HG03342 (cell line): ENCODE results near the gene FRAT1.
A peak's percentile ranks its signal among the peaks of the same experiment; 100 is the strongest.

Source experiments
- ATAC-seq: cut with Tn5 transposase; IDR thresholded peaks from one replicate; pipeline ENCODE4 v1.9.1; 2021; ENCODE audit warnings: mild to moderate bottlenecking, moderate library complexity; ENCODE audit not compliant: unreplicated experiment

Gene FRAT1

DNA sequence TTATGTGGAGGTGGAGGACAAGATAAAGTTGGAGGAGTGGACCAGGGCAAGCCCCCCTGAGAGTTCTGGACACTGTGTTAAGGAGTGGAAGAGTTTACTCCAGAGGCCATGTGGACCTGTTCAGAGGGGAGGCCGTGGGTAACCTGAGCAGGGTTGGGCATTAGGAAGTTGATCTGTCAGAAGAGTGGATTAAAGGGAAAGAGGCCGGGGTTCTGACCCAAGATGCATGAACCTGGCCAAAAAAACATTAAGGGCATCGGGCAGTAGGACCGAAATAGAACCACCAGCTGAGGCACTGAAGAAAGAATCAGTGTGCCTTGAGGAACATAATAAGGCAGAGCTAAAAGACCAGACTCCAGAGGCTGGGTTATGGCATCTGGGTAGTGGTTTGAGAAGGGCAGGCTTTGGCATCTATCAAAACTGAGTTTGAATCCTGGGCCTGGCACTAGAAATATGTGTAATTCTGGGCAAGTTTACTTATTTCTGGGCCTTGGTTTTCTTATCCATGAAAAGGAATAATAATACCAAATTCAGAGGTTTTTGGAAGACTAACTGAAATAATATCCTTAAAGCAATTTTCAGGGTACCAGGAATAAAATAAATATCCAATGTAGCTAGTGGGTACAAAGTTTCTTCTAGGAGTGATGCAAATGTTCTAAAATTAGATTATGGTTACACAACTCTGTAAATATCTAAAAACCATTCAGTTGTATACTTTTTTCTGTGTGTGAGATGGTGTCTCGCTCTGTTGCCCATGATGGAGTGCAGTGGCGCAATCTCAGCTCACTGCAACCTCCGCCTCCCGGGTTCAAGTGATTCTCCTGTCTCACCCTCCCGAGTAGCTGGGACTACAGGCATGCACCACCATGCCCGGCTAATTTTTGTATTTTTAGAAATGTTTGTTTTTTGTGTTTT is 10.9 kb upstream of the FRAT1 start:
- ATAC-seq: no peak

DNA sequence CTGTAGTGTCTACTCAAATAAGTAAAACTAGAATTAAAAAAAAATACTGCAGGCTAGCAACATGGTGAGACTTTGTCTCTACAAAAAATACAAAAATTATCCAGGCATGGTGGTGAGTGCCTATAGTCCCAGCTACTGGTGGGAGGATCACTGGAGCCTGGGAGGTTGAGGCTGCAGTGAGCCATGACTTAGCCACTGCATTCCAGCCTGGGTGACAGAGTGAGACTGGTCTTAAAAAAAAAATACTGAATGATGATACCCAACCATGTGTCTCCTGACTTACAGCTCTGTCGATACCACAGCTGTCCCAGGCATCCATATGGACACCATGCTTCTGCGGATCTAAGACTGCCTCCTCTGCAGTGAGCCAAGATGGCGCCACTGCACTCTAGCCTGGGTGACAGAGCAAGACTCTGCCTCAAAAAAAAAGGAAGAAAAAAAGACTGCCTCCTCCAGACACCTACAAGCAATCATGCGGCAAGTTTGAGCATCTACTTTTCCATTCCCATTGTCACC is 7.9 kb upstream of the FRAT1 start:
- no peak for ATAC-seq

DNA sequence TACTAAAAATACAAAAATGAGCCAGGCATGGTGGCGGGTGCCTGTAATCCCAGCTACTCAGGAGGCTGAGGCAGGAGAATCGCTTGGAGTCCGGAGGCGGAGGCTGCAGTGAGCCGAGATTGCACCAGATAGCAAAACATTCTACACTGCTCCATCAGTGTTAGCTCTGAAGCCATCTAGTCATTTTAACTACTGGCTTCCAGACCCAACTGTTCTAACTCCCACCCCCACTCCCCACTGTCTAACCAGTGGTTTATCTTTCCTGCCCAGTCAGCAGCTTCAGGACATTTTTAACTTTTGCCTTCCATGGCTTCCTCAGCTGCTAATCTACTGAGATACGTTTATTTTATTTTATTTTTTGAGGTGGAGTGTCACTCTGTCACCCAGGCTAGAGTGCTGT is 6.2 kb upstream of the FRAT1 start:
- ATAC-seq: no peak

DNA sequence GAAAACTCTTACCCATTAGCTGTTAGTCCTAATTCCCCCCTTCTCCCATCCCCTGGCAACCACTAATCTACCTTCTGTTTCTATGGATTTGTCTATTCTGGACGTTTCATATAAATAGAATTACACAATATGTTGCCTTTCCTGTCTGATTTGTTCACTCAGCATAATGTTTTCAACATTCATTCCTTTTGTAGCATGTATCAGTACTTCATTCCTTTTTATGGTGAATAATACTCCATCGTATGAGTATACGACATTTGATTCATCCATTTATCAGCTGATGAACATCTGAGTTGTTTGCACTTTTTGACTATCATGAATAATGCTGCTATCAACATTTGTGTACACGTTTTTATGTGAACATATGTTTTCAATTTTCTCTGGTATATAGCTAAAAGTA is 4.4 kb upstream of the FRAT1 start:
- ATAC-seq: no peak

DNA sequence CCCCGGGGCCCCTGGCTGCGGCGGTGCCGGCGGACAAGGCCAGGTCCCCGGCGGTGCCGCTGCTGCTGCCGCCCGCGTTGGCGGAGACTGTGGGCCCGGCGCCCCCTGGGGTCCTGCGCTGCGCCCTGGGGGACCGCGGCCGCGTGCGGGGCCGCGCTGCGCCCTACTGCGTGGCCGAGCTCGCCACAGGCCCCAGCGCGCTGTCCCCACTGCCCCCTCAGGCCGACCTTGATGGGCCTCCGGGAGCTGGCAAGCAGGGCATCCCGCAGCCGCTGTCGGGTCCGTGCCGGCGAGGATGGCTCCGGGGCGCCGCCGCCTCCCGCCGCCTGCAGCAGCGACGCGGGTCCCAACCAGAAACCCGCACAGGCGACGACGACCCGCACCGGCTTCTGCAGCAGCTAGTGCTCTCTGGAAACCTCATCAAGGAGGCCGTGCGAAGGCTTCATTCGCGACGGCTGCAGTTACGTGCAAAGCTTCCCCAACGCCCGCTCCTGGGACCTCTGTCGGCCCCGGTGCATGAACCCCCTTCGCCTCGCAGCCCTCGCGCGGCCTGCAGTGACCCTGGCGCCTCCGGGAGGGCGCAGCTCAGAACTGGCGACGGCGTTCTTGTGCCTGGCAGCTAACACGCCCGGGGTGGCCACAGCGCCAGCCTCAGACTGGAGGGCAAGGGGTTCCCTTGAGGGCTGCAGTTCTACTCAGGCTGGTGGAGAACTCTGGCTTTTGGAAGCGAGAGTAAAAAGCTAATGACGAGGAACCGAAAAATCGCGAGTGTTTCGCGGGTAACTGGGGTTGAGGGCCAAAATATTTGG is 804 bp downstream of the FRAT1 start:
- ATAC-seq: peak; percentile 33

DNA sequence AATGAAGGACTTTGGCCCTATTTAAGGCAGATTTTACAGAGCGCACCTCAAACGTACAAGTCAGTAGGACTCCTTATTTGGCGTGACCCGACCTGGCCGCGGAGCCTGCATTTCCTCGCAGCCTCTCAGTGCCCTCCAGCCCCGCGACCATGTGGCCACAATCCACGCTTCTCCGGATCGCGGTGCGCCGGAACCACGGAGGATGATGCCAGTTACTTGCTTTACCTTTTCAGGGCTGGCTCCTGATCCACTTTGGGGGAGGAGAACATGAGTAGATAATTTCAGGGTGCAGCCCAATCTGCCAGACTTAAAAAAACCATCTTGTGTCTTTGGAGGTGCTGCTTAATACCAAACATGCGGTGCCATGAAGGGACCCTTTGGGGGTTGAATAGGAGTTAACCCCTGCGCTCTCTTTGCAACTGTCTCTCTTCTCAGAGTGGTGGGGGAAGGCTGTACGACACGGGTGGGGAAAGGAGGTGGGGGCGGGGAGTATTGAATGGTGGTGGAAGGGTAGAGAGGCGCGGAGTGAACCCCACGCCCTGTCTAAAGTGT is 1.5 kb downstream of the FRAT1 start:
- ATAC-seq: no peak

DNA sequence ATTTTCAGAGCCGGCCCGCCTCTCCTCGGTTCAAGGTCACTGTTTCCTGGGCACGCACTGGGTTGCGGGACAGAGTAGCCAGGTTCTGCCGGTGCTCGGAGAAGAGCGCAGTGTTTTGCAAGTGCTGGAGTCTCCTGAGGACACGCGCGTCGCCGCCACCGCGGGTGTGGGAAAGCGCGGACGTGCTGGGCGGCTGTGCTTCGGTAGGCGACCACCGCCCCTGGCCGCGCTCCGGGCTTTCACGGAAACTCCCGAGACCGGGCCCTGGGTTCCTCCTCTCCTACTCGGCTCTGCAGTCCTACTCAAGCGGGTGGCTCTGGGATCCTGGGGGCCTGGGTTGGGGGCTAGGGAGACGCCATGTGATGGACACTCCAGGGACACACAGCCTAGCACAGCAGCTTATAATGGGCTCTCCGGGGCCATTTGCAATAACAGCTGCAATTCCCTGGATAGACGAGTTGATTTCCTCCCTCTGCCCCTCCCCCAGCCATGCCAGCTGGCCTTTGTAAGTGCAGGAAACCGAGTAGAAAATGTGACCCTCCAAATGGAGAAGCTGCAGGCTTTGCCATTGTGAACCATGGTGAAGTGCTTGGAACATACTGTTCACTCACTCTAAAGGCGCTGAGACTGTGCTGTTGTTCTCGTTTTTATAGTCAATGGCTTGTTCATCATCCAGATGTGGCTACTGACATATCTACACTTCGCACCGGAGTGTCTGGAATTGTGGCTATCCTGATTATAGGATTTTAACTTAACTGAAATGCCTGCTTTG is 2.1 kb downstream of the FRAT1 start:
- no peak for ATAC-seq

DNA sequence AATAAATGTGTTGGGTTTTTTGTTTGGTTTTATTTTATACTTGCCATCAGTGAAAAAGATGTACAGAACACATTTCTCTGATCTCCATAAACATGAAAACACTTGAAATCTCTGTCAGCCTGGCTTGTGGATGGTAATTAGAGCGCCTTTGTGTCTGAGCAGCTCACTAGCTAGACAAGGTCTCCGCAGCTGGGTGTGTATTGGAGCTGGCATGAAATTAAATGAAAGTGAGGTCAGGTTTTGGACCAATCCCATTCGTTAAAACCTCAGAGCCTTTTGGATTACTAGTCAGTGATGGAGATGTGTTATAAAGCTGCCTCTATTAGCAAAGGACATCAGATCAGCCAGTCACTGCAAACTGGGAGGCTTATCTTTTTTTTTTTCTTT is 2.7 kb downstream of the FRAT1 start:
- no peak for ATAC-seq

DNA sequence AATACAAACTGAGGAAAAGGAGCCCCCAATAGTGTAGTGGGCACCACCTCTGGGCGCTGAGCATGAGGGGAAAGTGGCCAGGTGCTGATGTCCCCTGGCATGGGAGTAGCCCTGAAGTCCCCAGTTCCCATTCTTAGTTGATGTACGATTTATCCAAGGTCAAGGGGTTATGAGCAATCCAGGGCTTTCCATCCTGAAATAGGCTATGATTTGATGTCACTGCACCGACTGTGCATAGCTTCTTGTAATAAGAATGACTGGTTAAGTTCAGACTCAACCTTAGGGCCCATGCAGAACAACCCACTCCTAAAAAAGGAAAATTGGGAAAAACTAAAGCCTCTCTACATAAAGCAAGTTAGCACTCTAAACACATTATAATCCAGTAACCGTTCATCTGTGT is 4.4 kb downstream of the FRAT1 start:
- ATAC-seq: no peak

DNA sequence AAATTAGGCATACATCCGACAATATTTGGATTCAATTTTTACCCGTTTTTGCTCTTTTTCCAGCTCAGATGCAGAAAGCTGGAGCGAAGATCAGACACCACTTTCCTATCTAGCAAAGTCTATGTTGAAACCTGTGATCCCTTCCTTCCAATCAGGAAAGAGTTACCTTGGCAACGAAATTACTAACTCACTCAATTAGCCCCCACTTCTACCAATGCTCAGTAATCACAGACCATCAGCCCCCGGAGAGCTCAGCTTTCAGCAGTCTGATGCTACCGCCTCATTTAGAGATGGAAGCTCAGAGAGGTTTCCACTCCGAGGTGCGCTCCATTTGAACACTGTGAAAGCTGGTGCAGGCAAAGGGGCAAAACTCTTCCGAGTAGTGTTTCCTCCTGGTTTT is 6.7 kb downstream of the FRAT1 start:
- ATAC-seq: no peak

DNA sequence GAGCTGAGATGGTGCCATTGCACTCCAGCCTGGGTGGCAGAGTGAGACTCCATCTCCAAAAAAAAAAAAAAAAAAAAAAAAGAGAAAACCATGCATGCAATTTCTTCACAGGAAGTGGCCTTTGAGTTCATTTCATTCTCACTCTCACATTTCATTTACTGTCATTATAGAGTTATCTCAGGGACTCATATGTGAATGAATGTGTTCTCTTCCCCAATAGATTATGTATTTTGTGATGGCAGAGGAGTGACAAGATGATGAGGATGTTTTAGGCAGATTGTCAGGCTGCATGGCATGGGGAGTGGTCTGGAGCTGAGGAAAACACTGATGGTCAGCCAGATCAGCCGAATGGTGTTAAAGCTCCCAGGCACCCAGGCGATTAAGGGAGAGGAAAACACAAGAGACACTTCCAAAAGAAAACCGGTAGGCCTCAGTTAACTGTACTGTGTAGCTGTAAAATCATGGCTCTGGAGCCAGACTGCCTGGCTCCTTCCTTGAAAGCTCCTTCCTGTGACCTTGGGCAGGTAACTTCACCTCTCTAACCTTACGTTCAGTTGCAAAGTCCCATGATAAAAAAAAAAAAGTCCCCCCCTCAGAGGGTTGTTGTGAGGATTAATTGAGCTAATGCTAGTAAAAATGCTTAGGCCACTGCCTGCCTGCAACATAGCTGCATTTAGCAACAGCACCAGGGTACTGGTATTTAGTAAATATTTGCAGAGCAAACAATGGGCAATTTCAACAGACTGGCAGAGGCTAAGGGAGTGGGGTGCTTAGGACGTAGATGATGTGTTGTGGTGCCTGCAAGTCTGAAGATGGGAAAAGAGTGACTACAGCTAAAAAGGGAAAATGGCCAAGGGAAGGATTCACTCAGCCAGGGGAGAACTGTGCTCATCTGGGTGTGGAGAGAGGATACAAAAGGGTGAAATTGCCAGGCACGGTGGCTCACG is 8.6 kb downstream of the FRAT1 start:
- no peak for ATAC-seq

DNA sequence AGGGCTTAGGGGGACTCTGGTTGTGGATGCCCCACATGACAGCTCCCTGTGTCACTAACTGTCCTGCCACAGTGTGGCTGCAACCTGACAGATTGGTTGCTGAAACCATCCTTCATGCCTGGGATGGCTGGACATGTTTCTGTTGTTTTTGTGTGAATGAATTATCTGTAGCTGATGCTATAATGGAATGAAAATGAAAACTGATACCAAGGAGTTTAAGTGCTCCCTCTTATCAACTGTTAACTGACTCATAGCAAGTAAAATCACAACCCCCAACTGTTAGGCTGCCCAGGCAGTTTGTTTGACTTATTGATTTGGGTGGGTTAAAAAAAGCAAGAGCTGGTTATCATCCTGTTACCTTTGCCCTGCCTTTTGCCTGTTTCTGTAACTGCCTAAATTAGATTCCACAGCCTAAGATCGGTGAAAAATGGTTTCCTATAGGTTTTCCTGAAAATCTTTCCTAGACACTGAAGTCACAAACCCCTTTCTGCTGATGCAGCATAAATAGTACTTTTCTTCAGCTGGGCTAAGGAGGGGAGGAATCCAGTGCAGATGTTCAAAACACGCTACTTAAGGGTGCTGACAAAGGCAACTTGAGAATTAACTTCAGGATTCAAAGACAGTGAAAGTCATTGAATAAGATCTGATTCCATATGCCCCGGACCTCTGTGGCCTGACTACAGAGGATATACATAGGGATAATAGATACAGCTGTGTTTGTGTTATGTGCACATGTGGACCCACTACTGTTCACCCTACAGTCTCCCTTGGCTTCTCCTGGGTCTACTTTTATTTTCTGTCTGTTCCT is 9.8 kb downstream of the FRAT1 start:
- ATAC-seq: no peak

DNA sequence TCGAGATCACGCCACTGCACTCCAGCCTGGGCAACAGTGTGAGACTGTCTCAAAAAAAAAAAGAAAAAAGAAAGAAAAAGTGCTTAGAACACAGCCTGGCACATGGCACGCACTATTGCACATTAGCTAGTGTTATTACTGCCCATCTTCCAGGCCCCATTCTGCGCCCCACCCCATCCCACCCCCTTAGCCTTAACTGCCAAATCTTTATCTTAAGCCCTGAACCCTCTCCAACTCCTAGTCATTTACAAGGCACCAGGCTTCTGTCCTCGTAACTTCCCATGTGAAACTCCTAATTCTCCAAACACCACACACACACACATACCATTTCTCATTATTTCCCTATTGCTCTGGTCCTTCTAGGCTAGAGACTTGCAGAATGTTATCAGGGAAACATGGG is 10.7 kb downstream of the FRAT1 start:
- no peak for ATAC-seq

DNA sequence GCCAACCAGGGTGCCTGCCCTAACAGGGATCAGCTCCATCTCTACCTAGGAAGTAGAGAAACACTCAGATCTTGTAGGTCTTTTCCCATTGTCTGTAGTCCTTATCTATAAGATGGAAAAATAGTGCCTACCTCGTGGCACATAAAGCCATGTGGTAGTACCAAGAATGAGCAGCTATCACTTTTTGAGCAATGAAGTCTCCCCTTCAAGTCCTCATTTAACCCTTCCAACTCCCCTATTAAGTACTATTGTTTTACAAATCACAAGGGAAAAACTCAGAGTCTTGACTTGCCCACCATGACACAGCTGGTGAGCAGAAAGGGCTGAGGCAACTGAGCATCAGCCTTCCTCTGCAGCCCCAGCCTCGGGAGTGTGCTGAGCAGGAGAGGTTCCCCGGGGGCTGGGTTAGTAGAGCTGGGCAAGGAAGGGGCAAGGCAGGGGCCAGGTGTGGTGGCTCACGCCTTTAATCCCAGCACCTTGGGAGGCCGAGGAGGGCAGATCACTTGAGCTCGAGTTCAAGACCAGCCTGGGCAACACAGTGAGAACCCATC is 12.2 kb downstream of the FRAT1 start:
- ATAC-seq: no peak

DNA sequence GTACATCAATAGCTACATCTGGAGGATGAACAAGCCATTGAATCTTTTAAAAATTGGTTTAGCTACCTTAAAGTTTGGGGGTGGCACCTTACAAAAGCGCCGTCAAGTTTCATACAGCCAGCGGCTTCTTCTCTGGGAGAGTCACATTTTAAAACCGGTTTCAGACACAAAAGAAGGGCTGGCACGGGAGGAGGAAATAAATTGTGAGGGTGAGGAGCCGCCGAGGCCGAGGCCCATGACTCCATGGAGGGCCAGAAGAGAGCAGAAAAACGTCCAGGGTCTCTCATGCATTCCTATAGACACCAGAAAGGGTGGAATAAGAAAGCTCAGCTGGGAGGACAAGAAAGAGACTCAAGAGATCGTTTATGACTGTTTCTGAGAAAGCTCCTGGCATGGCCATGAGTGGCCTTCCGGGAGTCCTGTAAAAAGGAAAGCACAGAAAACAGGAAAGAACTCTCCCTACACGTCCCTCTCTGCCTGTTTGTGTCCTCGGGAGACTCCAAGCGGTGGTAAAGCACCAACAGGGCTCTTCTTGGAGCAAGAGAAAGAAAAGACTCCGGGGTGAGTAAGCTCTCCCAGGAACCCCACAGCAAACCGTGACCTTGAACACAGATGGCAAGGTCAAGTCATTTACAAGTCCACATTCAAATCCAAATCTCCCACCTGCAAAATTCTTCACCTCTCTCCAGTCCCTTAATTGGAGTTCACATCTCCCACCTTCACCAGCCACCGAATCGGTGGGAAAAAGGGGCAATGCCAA is 13.7 kb downstream of the FRAT1 start:
- no peak for ATAC-seq

DNA sequence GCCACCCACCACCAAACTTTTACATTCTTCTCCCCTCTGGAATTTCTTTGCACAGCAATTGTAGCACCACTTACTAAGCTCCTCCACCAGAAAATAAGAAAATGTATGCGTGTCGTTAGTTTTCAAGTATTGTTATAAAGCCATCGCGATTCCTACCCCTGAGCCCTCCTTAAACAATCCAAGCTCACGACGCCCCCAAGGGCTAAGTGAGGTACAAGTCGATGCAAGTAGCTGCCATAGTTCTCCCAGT is 14.2 kb downstream of the FRAT1 start:
- no peak for ATAC-seq

DNA sequence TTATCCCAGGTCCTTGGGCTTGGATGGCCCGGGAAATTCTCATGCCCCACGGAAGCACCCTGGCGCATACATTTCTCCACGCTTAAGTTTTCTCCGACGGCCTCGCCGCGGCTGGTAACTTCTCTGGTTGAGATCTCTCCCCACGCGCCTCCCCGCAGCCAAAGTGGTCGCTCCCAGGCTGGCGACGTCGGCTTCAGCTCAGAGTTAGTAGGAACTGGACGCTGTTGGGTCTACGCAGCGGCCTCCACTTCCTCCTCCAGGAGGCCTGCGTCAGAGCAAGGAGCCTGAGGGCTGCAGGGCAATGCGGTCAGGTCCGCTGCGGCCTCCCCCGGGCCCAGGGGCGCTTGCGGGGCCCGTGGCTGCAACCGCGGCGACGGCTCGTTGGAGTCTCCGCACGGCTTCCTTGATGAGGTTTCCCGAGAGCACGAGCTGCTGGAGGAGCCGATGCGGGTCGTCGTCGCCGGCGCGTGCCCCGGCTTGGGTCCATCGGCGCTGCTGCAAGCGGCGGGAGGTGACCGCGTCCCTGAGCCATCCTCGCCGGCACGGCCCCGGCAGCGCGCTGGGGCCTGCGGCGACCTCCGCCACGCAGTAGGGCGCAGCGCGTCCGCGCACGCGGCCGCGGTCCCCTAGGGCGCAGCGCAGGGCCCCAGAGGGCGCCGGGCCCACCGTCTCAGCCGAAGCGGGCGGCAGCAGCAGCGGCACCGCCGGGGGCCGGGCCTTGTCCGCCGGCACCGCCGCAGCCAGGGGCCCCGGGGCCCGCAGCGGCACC is 14.7 kb downstream of the FRAT1 start:
- ATAC-seq: peak; percentile 27
